GM12878 (cell line): ENCODE measurements around the gene KIRREL3. TPM values are rescaled to one million over a fixed set of nuclear protein-coding genes. Genes with fewer than 3 reads are reported as not detected.

Experiments used
- ATAC-seq: fragments of 200-7000 bp; cut with Tn5 transposase; 3 replicates; pipeline ENCODE4 v1.9.1; 2020; ENCODE audit warnings: mild to moderate bottlenecking, moderate library complexity
- BruUV-seq: library from RNA; stranded (reverse); fragments of 400-500 nt; replicated peaks from 2 replicates; lab custom pipeline; 2021; lab: Mats Ljungman, UMichigan
- CTCF ChIA-PET: fragments of 300-600 bp; sonication (Branson Sonifier 250); formaldehyde crosslinking; extraction: SDS; loops from one replicate; lab custom pipeline; 2021; ENCODE audit warnings: inconsistent platforms; lab: Yijun Ruan, JAX
- POLR2A ChIA-PET: fragments of 350-600 bp; formaldehyde crosslinking; extraction: SDS; loops from one replicate; lab custom pipeline; 2021; ENCODE audit warnings: inconsistent platforms; lab: Charles Lee
- RAD21 ChIA-PET: fragments of 300-600 bp; sonication (Branson Sonifier 250); formaldehyde crosslinking; loops from one replicate; lab custom pipeline; 2023; ENCODE audit warnings: antibody characterized with exemption; ENCODE audit not compliant: unreplicated experiment; lab: Charles Lee
- SMC1A ChIA-PET: fragments of 300-600 bp; sonication (Branson Sonifier 250); formaldehyde crosslinking; loops from one replicate; lab custom pipeline; 2023; ENCODE audit not compliant: unreplicated experiment, uncharacterized antibody; lab: Charles Lee
- DNase-seq: peaks from one replicate; pipeline ENCODE4 v3.0.0-alpha.2; 2011; ENCODE audit warnings: low read depth, low spot score
- FAIRE-seq: peaks from 3 replicates; lab custom pipeline; 2011; peaks lifted over from hg19 to GRCh38; lab: Jason Lieb, UNC
- H2AFZ ChIP-seq: 2 replicates; pipeline ENCODE4 v1.6.0; 2011; ENCODE audit warnings: low read depth, low read length, control low read depth; ENCODE audit not compliant: control insufficient read depth
- H3K27ac ChIP-seq: 2 replicates; pipeline ENCODE4 v1.5.1; 2011; ENCODE audit warnings: control low read depth; ENCODE audit not compliant: control insufficient read depth, insufficient read depth
- H3K27me3 ChIP-seq, 2 experiments: replicated peaks in 1 of 2; 2 replicates each; pipeline versions ENCODE4 v1.6.0 to v1.6.1; 2011; ENCODE audit warnings: low read length in 1 of 2; ENCODE audit not compliant: control insufficient read depth in 2 of 2, insufficient read depth in 2 of 2
- H3K36me3 ChIP-seq, 2 experiments: 2 replicates each; pipeline ENCODE4 v1.5.1; 2011; ENCODE audit warnings: low read length in 1 of 2; ENCODE audit not compliant: control insufficient read depth in 2 of 2, insufficient read depth in 2 of 2
- H3K4me1 ChIP-seq: 2 replicates; pipeline ENCODE4 v1.6.1; 2011; ENCODE audit warnings: mild to moderate bottlenecking, low read length, moderate library complexity, mixed read lengths; ENCODE audit not compliant: control insufficient read depth, insufficient read depth
- H3K4me2 ChIP-seq: 2 replicates; pipeline ENCODE4 v1.6.0; 2011; ENCODE audit warnings: control low read depth; ENCODE audit not compliant: control insufficient read depth, insufficient read depth
- H3K4me3 ChIP-seq: fragments of 200-600 bp; sonication (generic); 2 replicates; pipeline ENCODE4 v1.5.1; 2016
- H3K79me2 ChIP-seq: 2 replicates; pipeline ENCODE4 v1.6.0; 2011; ENCODE audit warnings: low read length; ENCODE audit not compliant: control insufficient read depth, insufficient read depth
- H3K9ac ChIP-seq: 2 replicates; pipeline ENCODE4 v1.8.0; 2011; ENCODE audit warnings: low read length, control low read depth, mixed read lengths; ENCODE audit not compliant: control insufficient read depth, insufficient read depth
- H3K9me3 ChIP-seq: replicated peaks from 3 replicates; pipeline ENCODE4 v1.5.1; 2011; ENCODE audit warnings: mild to moderate bottlenecking, low read length; ENCODE audit not compliant: control insufficient read depth, insufficient read depth
- H4K20me1 ChIP-seq: 2 replicates; pipeline ENCODE4 v1.6.0; 2011; ENCODE audit not compliant: control insufficient read depth, insufficient read depth
- CUX1 ChIP-seq: IDR thresholded peaks from 2 replicates; pipeline ENCODE4 v1.6.1; 2012; ENCODE audit warnings: improper control_type of control experiment, low read depth, low read length; ENCODE audit not compliant: insufficient replicate concordance
- GABPA ChIP-seq: IDR thresholded peaks from 2 replicates; pipeline ENCODE4 v1.6.1; 2014; ENCODE audit warnings: antibody characterized with exemption, low read depth, mild to moderate bottlenecking, inconsistent platforms
- HDAC6 ChIP-seq: fragments of 200-600 bp; sonication (generic); IDR thresholded peaks from one replicate; pipeline ENCODE4 v1.8.0; 2017; ENCODE audit warnings: antibody characterized with exemption; ENCODE audit not compliant: unreplicated experiment
- RCOR1 ChIP-seq: conservative IDR thresholded peaks from 2 replicates; pipeline ENCODE4 v1.6.1; 2012; ENCODE audit warnings: low read depth, low read length, improper control_type of control experiment
- REST ChIP-seq: IDR thresholded peaks from 2 replicates; pipeline ENCODE4 v1.6.1; 2012; ENCODE audit warnings: mild to moderate bottlenecking, low read depth, low read length
- TBL1XR1 ChIP-seq: IDR thresholded peaks from 2 replicates; pipeline ENCODE4 v1.6.1; 2012; ENCODE audit warnings: low read depth, low read length, improper control_type of control experiment
- USF1 ChIP-seq: IDR thresholded peaks from 2 replicates; pipeline ENCODE4 v1.6.1; 2011; ENCODE audit warnings: borderline replicate concordance, low read depth, mild to moderate bottlenecking, moderate library complexity, mixed read lengths, low read length; ENCODE audit not compliant: insufficient read depth; ENCODE audit errors: extremely low read length
- WGBS: methylation state at CpG from one replicate; pipeline ENCODE4 v1.1.6; 2016; ENCODE audit warnings: low lambda C conversion rate; ENCODE audit not compliant: insufficient replicate concordance, insufficient coverage; ENCODE audit errors: missing lambda C conversion rate; 5-methylcytosine and 5-hydroxymethylcytosine counted together
- in situ Hi-C: fragments of 300-500 bp; cut with MboI; formaldehyde crosslinking; loops from 9 replicates; pipeline ENCODE4 v1.14.3; 2018; ENCODE audit warnings: mixed read lengths
- intact Hi-C: fragments of 100-400 bp; cut with micrococcal nuclease; formaldehyde crosslinking; loops from one replicate; pipeline ENCODE4 v1.14.2; 2022; ENCODE audit not compliant: unreplicated experiment
- polyA plus RNA-seq, 11 experiments: library from polyadenylated mRNA; depleted of rRNA in 4 of 11; unstranded in 6 of 11; stranded (reverse) in 5 of 11; fragments of >200 nt; fragmentation: Nextera tagmentation in 4 of 11; fragmentation: Illumina TruSeq in 1 of 11; extraction: Ambion mirVana in 4 of 11; extraction: Trizol in 1 of 11; gene quantifications; 1 replicate in 1 of 11; 2 replicates in 10 of 11; pipeline versions ENCODE4 v1.2.1 to v1.2.3, GENCODE V29; 2011 to 2016; ENCODE audit warnings: inconsistent platforms in 2 of 11, missing spikeins in 2 of 11, low read depth in 1 of 11
- total RNA-seq, 4 experiments: library from RNA; depleted of rRNA in 3 of 4; stranded (reverse); fragments of >200 nt in 3 of 4; fragmentation: Illumina TruSeq in 1 of 4; extraction: Trizol in 1 of 4; gene quantifications; 2 replicates each; pipeline versions ENCODE4 v1.2.1 to v1.2.3, GENCODE V29; 2013 to 2021
- TF ChIP-seq, protein P1 (sequence below): IDR thresholded peaks from 2 replicates; pipeline ENCODE4 v1.6.1; 2012; ENCODE audit warnings: low read depth, low read length, improper control_type of control experiment
- TF ChIP-seq, protein P2 (sequence below): fragments of 450-650 bp; IDR thresholded peaks from 2 replicates; pipeline ENCODE4 v1.6.1; 2017; ENCODE audit warnings: mild to moderate bottlenecking
- TF ChIP-seq, protein P3 (sequence below): IDR thresholded peaks from 2 replicates; pipeline ENCODE4 v1.6.1; 2012; ENCODE audit warnings: low read depth, low read length, improper control_type of control experiment

KIRREL3 gene
- total and polyA plus RNA-seq, 10 of the 15 experiments (the other 5 are each of a cell fraction or from before 2014, with no cell fraction given), result under 0.01 TPM; not detected in 9

- Histone ChIP-seq H3K4me3 (no peak overlapping the region), H3K27me3 (peaks cover 7 to 19% of the 10 kb centered on the region in 2 experiments), H3K36me3 (no peaks in the 10 kb centered on the region), H3K9me3 (no peaks in the 10 kb centered on the region), H3K4me2 (no peak overlapping the region), H2AFZ (no peak overlapping the region), H4K20me1 (no peaks in the 10 kb centered on the region), H3K9ac (no peak overlapping the region), H3K4me1 (no peaks in the 10 kb centered on the region), H3K27ac (no peak overlapping the region), H3K79me2 (no peaks in the 10 kb centered on the region)
- RAD21 ChIA-PET, result no interaction called here
- FAIRE-seq, result no peak
- SMC1A ChIA-PET, result no interaction called here
- intact Hi-C loops (no loop called here), in situ Hi-C loops (no loop called here)
- ATAC-seq, result no peak
- CTCF ChIA-PET, result no interaction called here
- POLR2A ChIA-PET, result no interaction called here
- no peak for DNase-seq
- 39% methylated on average over 2 of the region's 2 CpGs for WGBS
- BruUV-seq, result no TSS peak
- TF ChIP-seq RCOR1 (no peak), USF1 (no peak), REST (no peak), CUX1 (no peak), HDAC6 (no peak), GABPA (no peak), TBL1XR1 (no peak)
- TF ChIP-seq, protein P1, sequence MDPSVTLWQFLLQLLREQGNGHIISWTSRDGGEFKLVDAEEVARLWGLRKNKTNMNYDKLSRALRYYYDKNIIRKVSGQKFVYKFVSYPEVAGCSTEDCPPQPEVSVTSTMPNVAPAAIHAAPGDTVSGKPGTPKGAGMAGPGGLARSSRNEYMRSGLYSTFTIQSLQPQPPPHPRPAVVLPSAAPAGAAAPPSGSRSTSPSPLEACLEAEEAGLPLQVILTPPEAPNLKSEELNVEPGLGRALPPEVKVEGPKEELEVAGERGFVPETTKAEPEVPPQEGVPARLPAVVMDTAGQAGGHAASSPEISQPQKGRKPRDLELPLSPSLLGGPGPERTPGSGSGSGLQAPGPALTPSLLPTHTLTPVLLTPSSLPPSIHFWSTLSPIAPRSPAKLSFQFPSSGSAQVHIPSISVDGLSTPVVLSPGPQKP, result no peak
- TF ChIP-seq, protein P2, sequence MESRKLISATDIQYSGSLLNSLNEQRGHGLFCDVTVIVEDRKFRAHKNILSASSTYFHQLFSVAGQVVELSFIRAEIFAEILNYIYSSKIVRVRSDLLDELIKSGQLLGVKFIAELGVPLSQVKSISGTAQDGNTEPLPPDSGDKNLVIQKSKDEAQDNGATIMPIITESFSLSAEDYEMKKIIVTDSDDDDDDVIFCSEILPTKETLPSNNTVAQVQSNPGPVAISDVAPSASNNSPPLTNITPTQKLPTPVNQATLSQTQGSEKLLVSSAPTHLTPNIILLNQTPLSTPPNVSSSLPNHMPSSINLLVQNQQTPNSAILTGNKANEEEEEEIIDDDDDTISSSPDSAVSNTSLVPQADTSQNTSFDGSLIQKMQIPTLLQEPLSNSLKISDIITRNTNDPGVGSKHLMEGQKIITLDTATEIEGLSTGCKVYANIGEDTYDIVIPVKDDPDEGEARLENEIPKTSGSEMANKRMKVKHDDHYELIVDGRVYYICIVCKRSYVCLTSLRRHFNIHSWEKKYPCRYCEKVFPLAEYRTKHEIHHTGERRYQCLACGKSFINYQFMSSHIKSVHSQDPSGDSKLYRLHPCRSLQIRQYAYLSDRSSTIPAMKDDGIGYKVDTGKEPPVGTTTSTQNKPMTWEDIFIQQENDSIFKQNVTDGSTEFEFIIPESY, result no peak
- TF ChIP-seq, protein P3, sequence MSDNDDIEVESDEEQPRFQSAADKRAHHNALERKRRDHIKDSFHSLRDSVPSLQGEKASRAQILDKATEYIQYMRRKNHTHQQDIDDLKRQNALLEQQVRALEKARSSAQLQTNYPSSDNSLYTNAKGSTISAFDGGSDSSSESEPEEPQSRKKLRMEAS, result no peak
Observed at GRCh38 chr11:127006311-127006710, 5.7 kb upstream of the KIRREL3 start.
